Stimulated activated naive CD8-positive, alpha-beta T cell treated with anti-CD3 and anti-CD28 coated beads, Interleukin-15, Interleukin-2, amounts not matched to agents 100 ng/mL and 50 ng/mL, for 24 hours (primary cell): ENCODE results near the gene FBXO3.
A peak's percentile ranks its signal among the peaks of the same experiment; 100 is the strongest.
"Not testable (repeated sequence)": the region's sequence is repeated elsewhere in the genome, so short reads cannot be mapped to it uniquely, and the experiment has no call there.

Source experiments
- H3K27ac Mint-ChIP-seq: one replicate; pipeline ENCODE4 v1.8.0; 2021; ENCODE audit warnings: mild to moderate bottlenecking, mixed read lengths
- H3K27me3 Mint-ChIP-seq: one replicate; pipeline ENCODE4 v1.8.0; 2021; ENCODE audit warnings: mixed read lengths
- H3K36me3 Mint-ChIP-seq: one replicate; pipeline ENCODE4 v1.8.0; 2021; ENCODE audit warnings: low read depth, mixed read lengths
- H3K4me1 Mint-ChIP-seq: one replicate; pipeline ENCODE4 v1.8.0; 2021; ENCODE audit warnings: low read depth, mixed read lengths
- H3K4me3 Mint-ChIP-seq: one replicate; pipeline ENCODE4 v1.8.0; 2021; ENCODE audit warnings: mild to moderate bottlenecking, mixed read lengths
- H3K9me3 Mint-ChIP-seq: one replicate; pipeline ENCODE4 v1.8.0; 2021; ENCODE audit warnings: mixed read lengths

Gene FBXO3

GRCh38 chr11:33773987-33774735 is at the start of gene FBXO3:
Gene FBXO3 (minus strand): TSS chr11:33774520. CDS start chr11:33774497, 23 bp downstream.
- Mint-ChIP-seq H3K4me1 (peaks cover 43% of the 10 kb centered on the region), H3K9me3 (no peaks in the 10 kb centered on the region), H3K27me3 (peaks cover 24% of the 10 kb centered on the region), H3K36me3 (peaks cover 12% of the 10 kb centered on the region), H3K27ac (peak within 1 kb of the TSS; percentile 79), H3K4me3 (peak within 1 kb of the TSS; percentile 93)

- not testable (repeated sequence) for H3K27ac Mint-ChIP-seq, H3K9me3 Mint-ChIP-seq, H3K36me3 Mint-ChIP-seq, H3K4me1 Mint-ChIP-seq, H3K4me3 Mint-ChIP-seq
- peaks cover 54% of the 10 kb centered on the region for H3K27me3 Mint-ChIP-seq
Observed at GRCh38 chr11:33822981-33823380, 48.7 kb upstream of the FBXO3 start.

GRCh38 chr11:33819278-33820035 is 45.1 kb upstream of the FBXO3 start:
- Mint-ChIP-seq H3K27me3 (peaks cover 23% of the 10 kb centered on the region), H3K4me3 (no peak overlapping the region), H3K4me1 (no peaks in the 10 kb centered on the region), H3K27ac (no peak overlapping the region), H3K36me3 (no peaks in the 10 kb centered on the region), H3K9me3 (no peaks in the 10 kb centered on the region)

GRCh38 chr11:33808228-33808828 is 34.0 kb upstream of the FBXO3 start:
- Mint-ChIP-seq H3K27me3 (peaks cover 44% of the 10 kb centered on the region), H3K27ac (no peak overlapping the region), H3K9me3 (no peaks in the 10 kb centered on the region), H3K4me1 (no peaks in the 10 kb centered on the region), H3K4me3 (no peak overlapping the region), H3K36me3 (no peaks in the 10 kb centered on the region)

- Mint-ChIP-seq H3K27ac (no peak overlapping the region), H3K4me3 (no peak overlapping the region), H3K9me3 (no peaks in the 10 kb centered on the region), H3K36me3 (no peaks in the 10 kb centered on the region), H3K4me1 (peaks cover 3% of the 10 kb centered on the region), H3K27me3 (peaks cover 70% of the 10 kb centered on the region)
Observed at GRCh38 chr11:33804471-33804870, 30.2 kb upstream of the FBXO3 start.

GRCh38 chr11:33802194-33802950 is 28.1 kb upstream of the FBXO3 start:
- H3K36me3 Mint-ChIP-seq: no peaks in the 10 kb centered on the region
- no peak overlapping the region for H3K4me3 Mint-ChIP-seq
- peaks cover 78% of the 10 kb centered on the region for H3K27me3 Mint-ChIP-seq
- H3K9me3 Mint-ChIP-seq: no peaks in the 10 kb centered on the region
- peaks cover 3% of the 10 kb centered on the region for H3K4me1 Mint-ChIP-seq
- no peak overlapping the region for H3K27ac Mint-ChIP-seq

GRCh38 chr11:33801821-33802193 is 27.5 kb upstream of the FBXO3 start:
- Mint-ChIP-seq H3K27ac (no peak overlapping the region), H3K27me3 (peaks cover 82% of the 10 kb centered on the region), H3K36me3 (no peaks in the 10 kb centered on the region), H3K4me3 (no peak overlapping the region), H3K9me3 (no peaks in the 10 kb centered on the region), H3K4me1 (peaks cover 3% of the 10 kb centered on the region)

GRCh38 chr11:33797879-33798278 is 23.6 kb upstream of the FBXO3 start:
- Mint-ChIP-seq H3K36me3 (no peaks in the 10 kb centered on the region), H3K4me3 (no peak overlapping the region), H3K9me3 (no peaks in the 10 kb centered on the region), H3K27me3 (peaks cover 81% of the 10 kb centered on the region), H3K4me1 (peaks cover 3% of the 10 kb centered on the region), H3K27ac (no peak overlapping the region)

GRCh38 chr11:33790040-33790439 is 15.7 kb upstream of the FBXO3 start:
- H3K27ac Mint-ChIP-seq: no peak overlapping the region
- no peak overlapping the region for H3K4me3 Mint-ChIP-seq
- no peaks in the 10 kb centered on the region for H3K4me1 Mint-ChIP-seq
- peaks cover 53% of the 10 kb centered on the region for H3K27me3 Mint-ChIP-seq
- H3K36me3 Mint-ChIP-seq: no peaks in the 10 kb centered on the region
- H3K9me3 Mint-ChIP-seq: no peaks in the 10 kb centered on the region

GRCh38 chr11:33788095-33788494 is 13.8 kb upstream of the FBXO3 start:
- not testable (repeated sequence) for H3K4me1 Mint-ChIP-seq, H3K9me3 Mint-ChIP-seq, H3K27ac Mint-ChIP-seq, H3K4me3 Mint-ChIP-seq, H3K36me3 Mint-ChIP-seq
- H3K27me3 Mint-ChIP-seq: peaks cover 59% of the 10 kb centered on the region

GRCh38 chr11:33787076-33787475 is 12.8 kb upstream of the FBXO3 start:
- H3K27me3 Mint-ChIP-seq: peaks cover 59% of the 10 kb centered on the region
- H3K27ac Mint-ChIP-seq: no peak overlapping the region
- no peaks in the 10 kb centered on the region for H3K36me3 Mint-ChIP-seq
- H3K9me3 Mint-ChIP-seq: no peaks in the 10 kb centered on the region
- H3K4me1 Mint-ChIP-seq: no peaks in the 10 kb centered on the region
- H3K4me3 Mint-ChIP-seq: no peak overlapping the region

GRCh38 chr11:33785609-33786008 is 11.3 kb upstream of the FBXO3 start:
- Mint-ChIP-seq H3K27me3 (peaks cover 57% of the 10 kb centered on the region), H3K36me3 (no peaks in the 10 kb centered on the region), H3K27ac (no peak overlapping the region), H3K9me3 (no peaks in the 10 kb centered on the region), H3K4me1 (no peaks in the 10 kb centered on the region), H3K4me3 (no peak overlapping the region)

GRCh38 chr11:33779849-33780528 is 5.7 kb upstream of the FBXO3 start:
- H3K27ac Mint-ChIP-seq: no peak overlapping the region
- H3K9me3 Mint-ChIP-seq: no peaks in the 10 kb centered on the region
- peaks cover 10% of the 10 kb centered on the region for H3K4me1 Mint-ChIP-seq
- no peaks in the 10 kb centered on the region for H3K36me3 Mint-ChIP-seq
- no peak overlapping the region for H3K4me3 Mint-ChIP-seq
- peaks cover 67% of the 10 kb centered on the region for H3K27me3 Mint-ChIP-seq

GRCh38 chr11:33778675-33779074 is 4.4 kb upstream of the FBXO3 start:
- Mint-ChIP-seq H3K9me3 (no peaks in the 10 kb centered on the region), H3K27ac (no peak overlapping the region), H3K4me1 (peaks cover 15% of the 10 kb centered on the region), H3K36me3 (no peaks in the 10 kb centered on the region), H3K27me3 (peaks cover 57% of the 10 kb centered on the region), H3K4me3 (no peak overlapping the region)
